Measurements from ENCODE around the gene TMEM87B.
"Not testable (repeated sequence)": the region's sequence is repeated elsewhere in the genome, so short reads cannot be mapped to it uniquely, and the experiment has no call there.

The TMEM87B gene

GRCh38 chr2:112137516-112138158 is 82.6 kb downstream of the TMEM87B start:
- DNase-seq = no peak

- no peak for DNase-seq
Measured at GRCh38 chr2:112138159-112139032, 83.3 kb downstream of the TMEM87B start, which contains the start of gene FBLN7. TSS of gene FBLN7 (plus strand) at chr2:112138385. CDS start at chr2:112138656, 271 bp downstream.

DNA sequence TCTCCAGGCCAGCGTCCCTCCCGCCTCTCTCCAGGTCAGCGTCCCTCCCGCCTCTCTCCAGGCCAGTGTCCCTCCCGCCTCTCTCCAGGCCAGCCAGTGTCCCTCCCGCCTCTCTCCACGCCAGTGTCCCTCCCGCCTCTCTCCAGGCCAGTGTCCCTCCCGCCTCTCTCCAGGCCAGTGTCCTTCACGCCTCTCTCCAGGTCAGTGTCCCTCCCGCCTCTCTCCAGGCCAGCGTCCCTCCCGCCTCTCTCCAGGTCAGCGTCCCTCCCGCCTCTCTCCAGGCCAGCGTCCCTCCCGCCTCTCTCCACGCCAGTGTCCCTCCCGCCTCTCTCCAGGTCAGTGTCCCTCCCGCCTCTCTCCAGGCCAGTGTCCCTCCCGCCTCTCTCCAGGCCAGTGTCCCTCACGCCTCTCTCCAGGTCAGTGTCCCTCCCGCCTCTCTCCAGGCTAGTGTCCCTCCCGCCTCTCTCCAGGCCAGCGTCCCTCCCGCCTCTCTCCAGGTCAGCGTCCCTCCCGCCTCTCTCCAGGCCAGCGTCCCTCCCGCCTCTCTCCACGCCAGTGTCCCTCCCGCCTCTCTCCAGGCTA is 84.1 kb downstream of the TMEM87B start:
- not testable (repeated sequence) for DNase-seq

- not testable (repeated sequence) for DNase-seq
Measured at GRCh38 chr2:112139661-112140204, 84.7 kb downstream of the TMEM87B start.

- DNase-seq = no peak
Measured at GRCh38 chr2:112140205-112140802, 85.2 kb downstream of the TMEM87B start.

DNA sequence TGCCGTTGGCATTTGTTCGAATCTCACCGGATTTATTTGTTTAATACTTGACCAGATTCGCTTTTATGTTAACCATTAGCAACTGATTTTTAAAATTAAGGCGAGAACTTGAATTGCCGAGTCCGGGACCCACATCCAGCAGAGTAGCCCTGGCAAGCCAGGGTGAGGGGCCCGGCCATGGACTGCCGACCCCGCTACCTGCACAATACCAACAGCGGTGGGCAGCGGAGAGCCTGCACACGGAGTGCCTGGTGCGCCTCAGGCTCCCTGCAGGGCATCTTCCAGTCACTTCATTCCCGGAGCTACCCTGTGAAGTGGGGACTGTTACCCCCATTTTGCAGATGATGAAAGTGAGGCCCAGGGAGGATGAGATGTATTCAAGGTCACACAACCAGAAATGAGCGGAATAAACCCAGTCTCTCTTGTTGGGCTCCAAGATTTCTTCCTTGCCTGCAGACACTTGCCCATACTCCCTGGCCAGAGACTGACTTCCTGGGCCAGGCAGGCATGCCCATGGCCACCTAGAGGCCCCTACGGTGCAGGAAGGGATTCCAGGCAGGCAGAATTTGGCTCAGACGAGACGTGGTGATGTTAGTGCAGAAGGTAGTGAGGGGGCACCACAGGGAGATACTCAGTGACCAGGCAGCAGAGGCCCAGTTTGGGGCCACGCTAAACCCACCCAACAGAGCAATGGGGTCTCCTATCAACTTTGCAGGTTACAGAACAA is 86.0 kb downstream of the TMEM87B start:
- no peak for DNase-seq

DNA sequence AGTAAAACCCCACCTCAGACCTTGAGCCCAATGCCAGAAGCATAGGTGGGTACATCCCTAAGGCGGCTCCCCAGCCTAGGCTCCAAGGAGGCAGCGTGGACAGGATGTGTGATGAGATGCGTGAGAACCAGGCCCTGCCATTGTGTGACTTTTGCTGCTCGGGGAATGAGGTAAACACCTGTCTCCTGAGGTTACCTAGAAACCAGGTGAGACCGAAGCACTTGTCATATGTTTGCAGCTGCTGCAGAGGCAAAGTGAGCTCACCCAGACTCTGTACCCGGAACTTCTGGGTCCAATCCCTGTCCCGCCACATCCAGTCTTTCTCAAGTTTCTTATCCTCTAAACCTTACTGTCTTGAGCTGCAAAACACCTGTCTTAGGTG is 86.5 kb downstream of the TMEM87B start:
- no peak for DNase-seq

GRCh38 chr2:112142525-112143078 is 87.5 kb downstream of the TMEM87B start:
- DNase-seq = no peak

DNA sequence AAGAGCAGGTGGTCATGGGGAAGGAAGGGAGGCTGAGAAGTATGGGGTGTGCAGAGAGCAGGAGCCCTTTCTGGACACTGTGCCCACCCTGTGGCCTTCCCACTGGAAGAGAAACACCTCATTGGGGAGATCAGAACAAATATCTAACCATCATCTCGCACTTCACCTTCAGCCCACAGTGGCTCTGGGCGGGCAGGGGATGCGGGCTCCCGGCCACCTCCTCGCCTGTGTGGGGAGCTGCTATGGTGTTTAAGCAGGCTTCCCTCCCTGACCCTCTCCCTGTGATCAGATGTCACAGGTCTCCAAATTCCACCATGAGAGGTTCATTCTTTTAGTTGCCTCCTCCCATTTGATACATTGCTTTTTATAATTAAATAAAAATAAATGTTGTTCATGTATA is 88.1 kb downstream of the TMEM87B start:
- no peak for DNase-seq

- DNase-seq = no peak
Measured at GRCh38 chr2:112144966-112145365, 89.9 kb downstream of the TMEM87B start.

DNA sequence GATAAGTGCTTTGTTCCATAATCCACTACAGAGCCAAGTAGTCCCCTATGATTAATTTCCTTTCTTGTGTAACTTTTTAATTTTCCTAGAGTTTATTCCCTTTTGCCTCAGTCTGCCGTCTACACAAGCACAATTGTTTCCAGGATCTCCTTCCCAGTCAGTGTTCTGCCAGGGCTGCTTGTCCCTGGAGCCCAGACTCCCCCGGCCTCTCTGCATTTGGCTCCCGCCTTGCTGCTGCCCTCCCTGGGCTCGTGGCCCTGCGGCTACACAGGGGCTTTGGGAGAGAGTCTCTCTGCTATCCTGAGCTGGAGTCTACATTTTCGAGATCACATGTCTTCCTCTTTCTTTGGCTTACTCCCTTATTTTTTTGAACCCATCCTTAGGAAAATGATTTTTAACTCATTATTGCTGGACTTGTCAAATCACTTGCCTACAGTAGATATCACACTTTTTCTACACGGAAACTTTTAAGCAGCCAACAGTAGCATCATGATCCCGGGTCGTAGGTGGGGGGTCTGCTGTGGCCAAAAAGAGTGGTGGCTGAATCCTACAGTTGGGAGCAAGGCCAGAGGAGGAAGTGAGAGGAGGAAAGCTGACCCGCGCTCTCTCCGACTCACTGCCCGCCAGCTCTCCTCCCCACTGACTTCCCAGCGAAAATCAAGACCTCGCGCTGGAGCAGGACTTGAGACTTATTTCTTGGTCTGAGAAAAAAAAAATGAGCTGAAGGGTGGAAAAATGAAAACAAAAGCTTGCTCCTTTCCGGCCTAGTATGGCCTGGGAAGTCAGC is 92.5 kb downstream of the TMEM87B start:
- no peak for DNase-seq

DNA sequence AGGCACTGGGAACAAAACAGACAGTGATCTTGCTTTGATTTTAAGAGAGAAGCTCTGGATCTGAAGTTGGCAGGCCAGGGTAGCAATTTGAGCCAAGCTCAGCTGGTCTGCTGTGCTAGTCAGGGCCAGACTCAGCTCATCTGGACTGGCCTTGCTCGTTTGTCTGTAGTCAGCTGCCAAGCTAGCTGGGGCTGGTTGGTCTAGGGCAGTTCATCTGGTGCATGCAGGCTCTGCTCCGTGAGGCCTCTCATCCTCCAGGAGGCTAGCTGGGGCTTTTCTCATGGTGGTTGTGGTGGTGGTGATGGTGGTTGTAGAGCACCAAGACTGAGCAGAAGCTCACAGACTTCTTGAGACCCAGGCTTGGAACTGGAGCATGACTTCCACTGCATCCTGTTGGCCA is 93.4 kb downstream of the TMEM87B start:
- no peak for DNase-seq

- DNase-seq = no peak
Measured at GRCh38 chr2:112149194-112149593, 94.1 kb downstream of the TMEM87B start.

GRCh38 chr2:112149866-112150435 is 94.9 kb downstream of the TMEM87B start:
- no peak for DNase-seq

DNA sequence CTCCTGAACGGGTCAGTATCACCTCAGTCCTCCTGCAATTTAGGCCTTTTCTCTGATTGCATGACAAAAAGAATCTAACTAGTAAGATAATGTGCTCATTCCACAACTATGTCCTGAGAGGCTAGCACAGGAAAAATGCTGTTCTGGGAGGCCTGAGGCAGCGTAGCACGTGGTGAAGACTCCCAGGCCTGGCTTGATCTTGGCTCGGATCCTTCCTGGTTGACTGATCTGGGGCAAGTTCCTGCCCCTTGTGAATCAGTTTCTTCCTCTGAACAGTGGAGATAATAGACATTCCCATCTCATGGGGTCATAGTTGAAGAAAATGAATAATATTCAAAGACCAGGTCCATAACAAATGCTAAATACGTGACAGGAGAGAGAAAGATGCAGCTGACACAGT is 95.4 kb downstream of the TMEM87B start:
- DNase-seq = peak; percentile 90

DNA sequence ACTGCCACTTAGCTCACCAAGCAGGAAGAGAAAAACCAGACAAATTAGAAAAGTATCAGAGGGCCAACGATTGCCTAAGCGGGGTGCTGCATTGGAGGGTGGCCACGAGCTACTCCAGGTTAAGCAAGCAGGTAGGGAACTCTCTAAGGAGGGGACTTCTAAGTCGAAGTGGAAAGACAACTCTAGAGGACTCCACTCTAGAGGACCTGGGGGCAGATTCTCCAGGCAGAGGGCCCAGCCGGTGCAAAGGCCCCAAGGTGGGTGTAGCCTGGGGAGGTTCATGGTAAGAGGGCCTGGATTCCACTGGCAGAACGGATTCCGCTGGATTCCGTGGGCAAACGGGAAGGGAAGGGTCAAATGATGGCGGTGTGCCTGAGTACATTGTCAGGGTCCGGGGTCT is 95.8 kb downstream of the TMEM87B start:
- no peak for DNase-seq

GRCh38 chr2:112151271-112151670 is 96.2 kb downstream of the TMEM87B start:
- no peak for DNase-seq

GRCh38 chr2:112151701-112152440 is 96.8 kb downstream of the TMEM87B start:
- no peak for DNase-seq

DNA sequence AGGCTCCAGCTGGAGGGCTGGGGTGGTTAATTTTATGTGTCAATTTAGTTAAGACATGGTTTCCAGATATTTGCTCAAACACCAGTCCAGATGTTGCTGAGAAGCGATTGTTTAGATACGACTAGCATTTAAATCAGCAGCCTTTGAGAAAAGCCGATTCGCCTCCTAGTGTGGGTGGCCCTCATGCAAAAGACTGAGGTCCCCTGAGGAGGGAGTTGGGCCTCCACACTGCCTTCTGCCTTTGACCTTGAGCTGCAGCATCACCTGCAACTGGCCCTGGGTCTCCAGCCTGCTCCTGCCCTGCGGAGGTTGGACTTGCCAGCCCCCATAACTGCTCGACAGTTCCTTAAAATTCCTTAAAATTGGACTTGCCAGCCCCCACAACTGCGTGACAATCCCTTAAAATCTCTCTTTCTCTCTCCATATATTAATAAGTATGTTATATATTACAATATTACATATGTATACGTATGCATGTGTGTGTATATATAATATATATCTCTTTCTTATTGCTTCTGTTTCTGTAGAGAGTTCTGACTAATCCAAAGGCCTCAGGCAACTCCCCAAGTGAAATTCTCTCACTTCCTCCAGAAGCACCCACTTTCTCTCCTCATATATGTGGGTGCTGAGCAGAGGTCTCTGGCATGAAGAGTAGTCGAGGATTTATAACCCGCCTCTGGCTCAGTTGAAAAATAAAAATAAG is 97.6 kb downstream of the TMEM87B start:
- no peak for DNase-seq

GRCh38 chr2:112153179-112153490 is 98.1 kb downstream of the TMEM87B start:
- no peak for DNase-seq
